Liver (tissue), 3 donors: ENCODE results near the gene MED19.

Source experiments
- ATF3 ChIP-seq: IDR thresholded peaks from 2 replicates; pipeline ENCODE4 v1.6.1; 2016; ENCODE audit warnings: antibody characterized with exemption
- CTCF ChIP-seq: fragments of 150-350 bp; IDR thresholded peaks from 2 replicates; pipeline ENCODE4 v1.5.1; 2017; ENCODE audit warnings: improper control_type of control experiment, low read depth, low read length; ENCODE audit not compliant: missing input control
- HNF4A ChIP-seq, 2 donors: conservative IDR thresholded peaks; 2 replicates each; pipeline ENCODE4 v1.6.1; 2016; ENCODE audit warnings: antibody characterized with exemption in 2 of 2, mild to moderate bottlenecking in 2 of 2
- JUND ChIP-seq, 2 donors: IDR thresholded peaks; 2 replicates each; pipeline ENCODE4 v1.6.1; 2016; ENCODE audit warnings: antibody characterized with exemption in 2 of 2
- MAX ChIP-seq: IDR thresholded peaks from 2 replicates; pipeline ENCODE4 v1.6.1; 2016; ENCODE audit warnings: antibody characterized with exemption
- RAD21 ChIP-seq, 2 donors: IDR thresholded peaks; 2 replicates each; pipeline ENCODE4 v1.6.1; 2016; ENCODE audit warnings: antibody characterized with exemption in 2 of 2, mild to moderate bottlenecking in 2 of 2
- SP1 ChIP-seq: IDR thresholded peaks from 2 replicates; pipeline ENCODE4 v1.6.1; 2018; ENCODE audit warnings: antibody characterized with exemption, mild to moderate bottlenecking
- TAF1 ChIP-seq: conservative IDR thresholded peaks from 2 replicates; pipeline ENCODE4 v1.6.1; 2016; ENCODE audit warnings: antibody characterized with exemption, mild to moderate bottlenecking
- YY1 ChIP-seq: IDR thresholded peaks from 2 replicates; pipeline ENCODE4 v1.6.1; 2016; ENCODE audit warnings: antibody characterized with exemption, mild to moderate bottlenecking
- TF ChIP-seq, protein P1 (sequence below): IDR thresholded peaks from 2 replicates; pipeline ENCODE4 v1.6.1; 2016; ENCODE audit warnings: antibody characterized with exemption, mild to moderate bottlenecking
- donor health status: healthy.
- donor health status: healthy.

- TF ChIP-seq CTCF, result no peak
- no peak for TF ChIP-seq MAX
- no peak for TF ChIP-seq JUND (IDR thresholded peaks at IDR 0.05)
- TF ChIP-seq, protein P1, sequence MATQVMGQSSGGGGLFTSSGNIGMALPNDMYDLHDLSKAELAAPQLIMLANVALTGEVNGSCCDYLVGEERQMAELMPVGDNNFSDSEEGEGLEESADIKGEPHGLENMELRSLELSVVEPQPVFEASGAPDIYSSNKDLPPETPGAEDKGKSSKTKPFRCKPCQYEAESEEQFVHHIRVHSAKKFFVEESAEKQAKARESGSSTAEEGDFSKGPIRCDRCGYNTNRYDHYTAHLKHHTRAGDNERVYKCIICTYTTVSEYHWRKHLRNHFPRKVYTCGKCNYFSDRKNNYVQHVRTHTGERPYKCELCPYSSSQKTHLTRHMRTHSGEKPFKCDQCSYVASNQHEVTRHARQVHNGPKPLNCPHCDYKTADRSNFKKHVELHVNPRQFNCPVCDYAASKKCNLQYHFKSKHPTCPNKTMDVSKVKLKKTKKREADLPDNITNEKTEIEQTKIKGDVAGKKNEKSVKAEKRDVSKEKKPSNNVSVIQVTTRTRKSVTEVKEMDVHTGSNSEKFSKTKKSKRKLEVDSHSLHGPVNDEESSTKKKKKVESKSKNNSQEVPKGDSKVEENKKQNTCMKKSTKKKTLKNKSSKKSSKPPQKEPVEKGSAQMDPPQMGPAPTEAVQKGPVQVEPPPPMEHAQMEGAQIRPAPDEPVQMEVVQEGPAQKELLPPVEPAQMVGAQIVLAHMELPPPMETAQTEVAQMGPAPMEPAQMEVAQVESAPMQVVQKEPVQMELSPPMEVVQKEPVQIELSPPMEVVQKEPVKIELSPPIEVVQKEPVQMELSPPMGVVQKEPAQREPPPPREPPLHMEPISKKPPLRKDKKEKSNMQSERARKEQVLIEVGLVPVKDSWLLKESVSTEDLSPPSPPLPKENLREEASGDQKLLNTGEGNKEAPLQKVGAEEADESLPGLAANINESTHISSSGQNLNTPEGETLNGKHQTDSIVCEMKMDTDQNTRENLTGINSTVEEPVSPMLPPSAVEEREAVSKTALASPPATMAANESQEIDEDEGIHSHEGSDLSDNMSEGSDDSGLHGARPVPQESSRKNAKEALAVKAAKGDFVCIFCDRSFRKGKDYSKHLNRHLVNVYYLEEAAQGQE, result no peak
- TF ChIP-seq YY1, result no peak
- TF ChIP-seq SP1, result no peak
- no peak for TF ChIP-seq TAF1
- no peak for TF ChIP-seq ATF3
- TF ChIP-seq HNF4A (conservative IDR thresholded peaks at IDR 0.05), result no peak
- no peak for TF ChIP-seq RAD21 (IDR thresholded peaks at IDR 0.05)
These were observed 8.7 kb downstream of the MED19 start for GRCh38 chr11:57703341-57703740.
